ENCODE data around the gene AFG1L. TPM values are rescaled to one million over a fixed set of nuclear protein-coding genes. Genes with fewer than 3 reads are reported as not detected.

Gene AFG1L
- total RNA-seq, 2 experiments from 2014 or later = 4.0 to 7.5 TPM

DNA sequence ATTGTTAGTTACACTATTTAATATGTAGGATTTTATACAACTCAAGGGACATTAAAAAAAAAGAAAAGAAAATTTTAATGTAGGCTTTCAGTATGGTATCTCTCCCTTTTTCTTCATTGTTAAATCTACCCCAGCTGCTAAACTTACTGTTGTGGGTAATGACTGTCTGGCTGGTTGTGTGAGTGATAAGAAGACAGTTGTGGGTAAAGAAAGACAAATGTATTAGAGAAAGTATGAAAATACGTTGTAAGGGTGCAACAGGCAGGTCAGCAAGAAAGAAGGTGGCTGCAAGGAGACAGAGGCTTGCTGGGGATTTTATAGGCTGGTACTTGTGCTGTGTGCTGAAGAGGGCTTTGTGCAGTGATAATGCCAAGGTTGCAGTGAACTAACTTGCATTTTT is 174.5 kb downstream of the AFG1L start:
- POLR2A ChIA-PET = no interaction called here
- Mint-ChIP-seq H3K36me3 (ENCODE audit: low read depth) (no peaks in the 10 kb centered on the region), H3K27ac (no peak overlapping the region)

DNA sequence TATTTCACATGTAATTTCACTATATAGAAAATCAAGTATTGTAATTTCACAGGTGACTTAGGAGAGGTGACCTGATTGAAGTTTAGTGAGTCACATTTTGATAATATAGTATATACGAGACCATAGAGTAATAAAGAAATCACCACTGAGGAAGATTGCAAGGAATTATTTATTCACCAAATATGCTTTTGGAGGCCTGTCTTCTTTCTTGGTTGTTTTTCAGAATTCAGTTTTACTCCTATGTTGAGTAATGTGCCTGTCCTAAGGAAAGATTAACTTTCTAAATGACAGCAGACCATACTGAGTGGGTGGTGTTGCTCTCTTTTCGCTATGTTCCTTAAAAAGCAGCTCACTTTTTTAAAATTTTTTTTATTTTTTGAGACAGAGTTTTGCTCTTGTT is 178.3 kb downstream of the AFG1L start:
- H3K36me3 Mint-ChIP-seq (ENCODE audit: low read depth) = no peaks in the 10 kb centered on the region
- H3K27ac Mint-ChIP-seq = no peak overlapping the region
- no peak for DNase-seq
- no peak for ATAC-seq
- H3K4me1 Mint-ChIP-seq (ENCODE audit: low read depth) = no peaks in the 10 kb centered on the region
- H3K4me3 Mint-ChIP-seq = no peak overlapping the region
- peaks cover 5% of the 10 kb centered on the region for H3K27me3 Mint-ChIP-seq (ENCODE audit: low read depth)
- CTCF ChIA-PET = no interaction called here
- POLR2A ChIA-PET = no interaction called here
- H3K9me3 Mint-ChIP-seq (ENCODE audit: insufficient read depth) = no peaks in the 10 kb centered on the region

More for the DNA sequence above, 174.5 kb downstream of the AFG1L start:
- CTCF ChIA-PET = interaction anchor here (1.4 kb wide), 1 partner anchor 9 kb away, joined by 3 read pairs; no protein-coding TSS in a partner anchor
- no peak for ATAC-seq
- H3K9me3 Mint-ChIP-seq (ENCODE audit: insufficient read depth) = no peaks in the 10 kb centered on the region
- no peaks in the 10 kb centered on the region for H3K4me1 Mint-ChIP-seq (ENCODE audit: low read depth)
- H3K27me3 Mint-ChIP-seq (ENCODE audit: low read depth) = peaks cover 7% of the 10 kb centered on the region
- DNase-seq = no peak
- no peak overlapping the region for H3K4me3 Mint-ChIP-seq

DNA sequence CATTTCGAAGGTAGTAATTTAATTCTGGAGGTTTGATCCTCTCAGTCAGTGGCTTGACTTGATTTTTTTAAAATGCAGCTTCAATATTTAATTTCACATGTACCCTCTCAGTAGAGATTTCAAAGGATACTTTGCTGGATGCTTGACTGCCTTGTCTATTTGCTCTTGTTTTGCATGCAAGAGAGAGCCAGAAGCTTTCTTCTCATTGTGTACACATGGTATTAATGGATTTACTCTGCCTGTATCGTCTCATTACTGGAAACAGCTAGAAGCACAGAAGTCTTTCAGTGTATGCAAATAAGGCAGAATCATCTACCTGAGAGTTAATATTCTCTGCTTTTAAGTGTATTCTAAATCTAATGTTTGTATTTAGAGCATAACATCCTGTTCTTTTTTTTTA is 181.5 kb downstream of the AFG1L start:
- ChIA-PET POLR2A (interaction anchor here (0.5 kb wide), 1 partner anchor 63 kb away, joined by 3 read pairs; no protein-coding TSS in a partner anchor), CTCF (interaction anchor here (0.7 to 2.3 kb wide), 3 partner anchors 16 to 77 kb away, joined by 4 to 17 read pairs (median 4); no protein-coding TSS in a partner anchor)
- Mint-ChIP-seq H3K4me3 (no peak overlapping the region), H3K27ac (no peak overlapping the region), H3K4me1 (ENCODE audit: low read depth) (no peaks in the 10 kb centered on the region), H3K27me3 (ENCODE audit: low read depth) (no peaks in the 10 kb centered on the region), H3K36me3 (ENCODE audit: low read depth) (no peaks in the 10 kb centered on the region), H3K9me3 (ENCODE audit: insufficient read depth) (no peaks in the 10 kb centered on the region)
- ATAC-seq (no peak), DNase-seq (no peak)

DNA sequence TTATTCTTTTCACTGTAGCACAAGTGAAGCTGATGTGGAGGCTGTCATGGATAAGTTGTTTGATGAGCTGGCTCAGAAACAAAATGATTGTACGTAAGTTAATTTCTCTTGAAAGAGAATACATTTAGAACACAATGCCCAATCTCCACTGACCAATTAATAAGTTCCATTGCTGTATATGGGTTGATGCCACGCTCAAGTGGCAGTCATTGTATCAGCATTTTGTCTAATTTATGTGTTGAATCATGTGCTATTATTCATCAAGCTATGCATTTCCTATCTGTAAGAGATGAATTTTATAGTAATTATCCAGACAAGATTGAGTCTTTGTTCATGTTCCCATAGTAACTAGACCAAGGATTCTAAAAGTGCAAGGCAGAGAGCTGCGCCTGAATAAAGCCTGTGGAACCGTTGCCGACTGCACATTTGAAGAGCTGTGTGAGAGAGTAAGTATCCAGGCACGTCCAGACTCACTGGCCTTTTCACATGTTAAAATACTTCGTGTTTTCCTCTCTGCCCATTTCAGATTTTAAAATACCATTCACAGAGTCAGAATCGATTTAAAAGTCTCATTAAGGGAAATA is 182.1 kb downstream of the AFG1L start:
- Mint-ChIP-seq H3K9me3 (ENCODE audit: insufficient read depth) (peaks cover 5% of the 10 kb centered on the region), H3K36me3 (ENCODE audit: low read depth) (peaks cover under 1% of the 10 kb centered on the region), H3K4me1 (ENCODE audit: low read depth) (no peaks in the 10 kb centered on the region), H3K27me3 (ENCODE audit: low read depth) (no peaks in the 10 kb centered on the region), H3K27ac (no peak overlapping the region), H3K4me3 (no peak overlapping the region)
- ATAC-seq (no peak), DNase-seq (no peak)
- ChIA-PET CTCF (interaction anchor here (0.7 to 2.3 kb wide), 3 partner anchors 15 to 76 kb away, joined by 4 to 17 read pairs (median 4); no protein-coding TSS in a partner anchor), POLR2A (no interaction called here)

DNA sequence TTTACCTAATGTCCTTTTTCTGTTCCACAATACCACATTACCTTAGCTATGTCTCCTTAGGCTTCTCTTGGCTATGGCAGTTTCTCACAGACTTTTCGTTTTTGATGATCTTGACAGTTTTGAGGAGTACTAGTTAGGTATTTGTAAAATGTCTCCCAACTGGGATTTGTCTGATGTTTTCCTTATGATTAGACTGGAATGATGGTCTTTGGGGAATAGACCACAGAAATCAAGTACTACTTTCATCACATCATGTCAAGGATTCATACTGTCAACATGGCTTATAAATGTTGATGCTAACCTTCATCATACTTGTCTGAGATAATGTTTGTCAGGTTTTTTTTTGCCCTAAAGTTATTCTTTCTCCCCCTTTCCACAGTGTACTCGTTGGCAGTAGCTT is 187.7 kb downstream of the AFG1L start:
- no peak overlapping the region for H3K4me3 Mint-ChIP-seq
- peaks cover 2% of the 10 kb centered on the region for H3K36me3 Mint-ChIP-seq (ENCODE audit: low read depth)
- H3K27ac Mint-ChIP-seq = no peak overlapping the region
- H3K4me1 Mint-ChIP-seq (ENCODE audit: low read depth) = no peaks in the 10 kb centered on the region
- ChIA-PET POLR2A (no interaction called here), CTCF (interaction anchor here (1.0 kb wide), 1 partner anchor 9 kb away, joined by 3 read pairs; no protein-coding TSS in a partner anchor)
- no peaks in the 10 kb centered on the region for H3K27me3 Mint-ChIP-seq (ENCODE audit: low read depth)
- ATAC-seq (no peak), DNase-seq (no peak)
- H3K9me3 Mint-ChIP-seq (ENCODE audit: insufficient read depth) = peaks cover 10% of the 10 kb centered on the region

DNA sequence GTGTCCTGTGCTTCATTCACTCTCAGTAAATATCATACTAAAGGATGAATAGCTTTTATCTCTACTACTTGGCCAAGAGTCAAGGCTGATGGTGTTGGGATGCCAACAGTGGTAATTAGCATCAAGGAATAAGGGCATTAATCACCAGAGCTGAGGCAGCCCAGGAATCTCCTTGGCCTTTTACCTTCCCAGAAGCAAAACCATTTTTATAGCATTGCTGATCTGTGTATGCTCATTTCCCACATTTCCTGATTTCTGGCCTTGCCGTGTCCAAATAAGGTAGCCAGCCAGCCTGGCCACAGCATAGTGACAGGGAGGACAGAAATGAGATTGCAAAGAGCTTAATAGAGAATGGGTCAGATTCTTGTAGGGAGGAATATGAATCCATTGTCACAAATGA is 189.2 kb downstream of the AFG1L start:
- H3K27me3 Mint-ChIP-seq (ENCODE audit: low read depth) = no peaks in the 10 kb centered on the region
- no peak for DNase-seq
- no peaks in the 10 kb centered on the region for H3K4me1 Mint-ChIP-seq (ENCODE audit: low read depth)
- peaks cover 10% of the 10 kb centered on the region for H3K9me3 Mint-ChIP-seq (ENCODE audit: insufficient read depth)
- ChIA-PET CTCF (no interaction called here), POLR2A (no interaction called here)
- no peak for ATAC-seq
- peaks cover 2% of the 10 kb centered on the region for H3K36me3 Mint-ChIP-seq (ENCODE audit: low read depth)
- H3K27ac Mint-ChIP-seq = no peak overlapping the region
- no peak overlapping the region for H3K4me3 Mint-ChIP-seq

DNA sequence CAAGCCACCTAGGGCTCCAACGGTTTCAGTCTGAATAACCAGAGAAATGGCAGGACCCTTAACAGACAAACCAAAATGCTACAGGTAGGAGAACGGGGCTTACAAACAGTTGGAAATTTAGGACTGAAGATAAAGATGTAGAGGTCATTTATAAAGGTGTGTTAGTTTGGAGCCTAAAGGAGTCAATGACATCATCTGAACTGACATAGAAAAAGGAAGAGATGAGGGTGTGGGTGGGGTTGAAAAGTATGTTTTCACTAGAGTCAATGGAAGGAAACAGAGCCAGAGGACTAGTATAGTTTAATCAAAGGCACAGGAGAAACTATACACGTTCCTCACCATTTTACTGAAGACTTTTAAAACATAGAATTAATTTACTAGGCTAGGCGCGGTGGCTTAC is 194.8 kb downstream of the AFG1L start:
- Mint-ChIP-seq H3K36me3 (ENCODE audit: low read depth) (no peaks in the 10 kb centered on the region), H3K27me3 (ENCODE audit: low read depth) (peaks cover 3% of the 10 kb centered on the region), H3K27ac (no peak overlapping the region), H3K9me3 (ENCODE audit: insufficient read depth) (no peaks in the 10 kb centered on the region), H3K4me1 (ENCODE audit: low read depth) (no peaks in the 10 kb centered on the region), H3K4me3 (no peak overlapping the region)
- DNase-seq = no peak
- CTCF ChIA-PET = interaction anchor here (1.5 kb wide), 1 partner anchor 377 kb away, joined by 6 read pairs; no protein-coding TSS in a partner anchor
- ATAC-seq = no peak
- POLR2A ChIA-PET = no interaction called here

DNA sequence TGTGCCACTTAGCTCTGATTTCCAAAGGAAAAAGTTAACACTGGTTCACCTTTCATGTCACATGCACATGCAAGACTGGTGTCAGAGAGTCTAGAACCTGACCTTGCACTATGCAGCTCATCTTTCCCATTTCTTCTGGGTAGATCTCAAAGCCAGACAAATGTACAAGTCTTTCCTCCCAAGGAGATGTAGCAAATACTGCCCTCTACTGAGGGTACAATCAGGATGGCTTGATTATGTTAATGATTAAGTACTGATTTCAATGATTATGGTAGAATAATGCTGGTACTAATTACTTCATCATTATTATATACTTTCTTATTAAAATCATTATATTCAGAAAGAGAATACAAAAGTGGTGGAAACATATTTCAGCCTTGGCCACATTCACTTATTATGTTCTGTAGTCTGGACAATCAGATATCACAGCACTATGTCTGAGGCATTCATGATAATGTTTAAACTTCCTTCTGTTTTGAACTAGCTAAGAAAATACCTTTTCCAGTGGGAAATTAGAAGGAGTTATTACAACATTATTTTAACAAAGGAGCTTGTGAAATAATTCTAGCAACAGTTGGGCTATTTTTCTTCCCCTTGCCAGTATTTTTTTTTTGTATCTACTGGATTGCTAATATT is 197.4 kb downstream of the AFG1L start:
- no peak for ATAC-seq
- ChIA-PET POLR2A (no interaction called here), CTCF (interaction anchor here (0.6 to 4.2 kb wide), 53 partner anchors 10 to 853 kb away, joined by 3 to 68 read pairs (median 4); partner anchors contain the start of genes OSTM1 and SNX3)
- Mint-ChIP-seq H3K27me3 (ENCODE audit: low read depth) (peaks cover 4% of the 10 kb centered on the region), H3K4me1 (ENCODE audit: low read depth) (no peaks in the 10 kb centered on the region), H3K9me3 (ENCODE audit: insufficient read depth) (no peaks in the 10 kb centered on the region), H3K4me3 (no peak overlapping the region), H3K27ac (no peak overlapping the region), H3K36me3 (ENCODE audit: low read depth) (no peaks in the 10 kb centered on the region)
- no peak for DNase-seq

DNA sequence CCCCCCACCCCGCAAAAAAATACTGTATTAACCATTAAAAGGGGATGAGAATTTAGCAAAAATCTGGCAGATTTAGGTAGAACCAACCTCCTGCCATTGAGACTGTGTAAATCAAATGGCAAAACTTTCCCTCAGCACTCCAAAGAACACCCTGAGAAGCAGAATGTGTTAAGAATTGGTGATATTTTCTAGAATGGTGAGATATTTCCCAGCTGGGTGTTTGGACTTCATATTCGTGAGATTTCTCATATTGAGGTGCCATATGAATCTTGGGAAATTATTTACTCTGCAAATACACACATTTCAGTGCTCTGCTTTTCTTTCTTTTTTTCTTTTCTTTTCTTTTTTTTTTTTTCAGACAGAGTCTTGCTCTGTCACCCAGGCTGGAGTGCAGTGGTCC is 199.6 kb downstream of the AFG1L start:
- Mint-ChIP-seq H3K27ac (no peak overlapping the region), H3K9me3 (ENCODE audit: insufficient read depth) (no peaks in the 10 kb centered on the region), H3K4me1 (ENCODE audit: low read depth) (no peaks in the 10 kb centered on the region), H3K4me3 (no peak overlapping the region), H3K36me3 (ENCODE audit: low read depth) (no peaks in the 10 kb centered on the region), H3K27me3 (ENCODE audit: low read depth) (peaks cover 6% of the 10 kb centered on the region)
- ATAC-seq (no peak), DNase-seq (no peak)
- CTCF ChIA-PET = interaction anchor here (1.1 to 4.2 kb wide), 4 partner anchors 15 to 381 kb away, joined by 3 to 68 read pairs (median 4); partner anchors contain the start of gene SNX3
- POLR2A ChIA-PET = no interaction called here

DNA sequence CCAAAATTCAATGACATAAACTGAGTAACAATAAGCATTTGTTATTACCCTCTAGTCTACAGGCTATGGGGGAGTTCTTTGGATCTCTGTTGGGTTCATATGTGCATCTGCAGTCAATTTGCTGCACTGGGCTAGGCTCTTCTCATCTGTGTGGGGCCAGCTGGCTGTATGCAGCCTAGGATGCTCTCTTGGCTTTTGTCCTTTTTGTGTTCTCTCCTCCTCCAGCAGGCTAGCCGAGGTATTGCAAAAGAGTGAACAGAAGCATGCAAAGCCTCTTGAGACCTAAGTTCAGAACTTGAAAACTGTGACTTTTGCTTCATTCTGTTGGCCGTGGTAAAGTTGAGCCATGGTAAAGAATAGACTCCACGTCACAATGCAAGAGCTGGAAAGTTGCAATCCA is 203.0 kb downstream of the AFG1L start:
- ATAC-seq (no peak), DNase-seq (peak; percentile 37)
- Mint-ChIP-seq H3K9me3 (ENCODE audit: insufficient read depth) (no peaks in the 10 kb centered on the region), H3K4me3 (no peak overlapping the region), H3K4me1 (ENCODE audit: low read depth) (no peaks in the 10 kb centered on the region), H3K27me3 (ENCODE audit: low read depth) (peaks cover 3% of the 10 kb centered on the region), H3K27ac (no peak overlapping the region), H3K36me3 (ENCODE audit: low read depth) (no peaks in the 10 kb centered on the region)
- ChIA-PET CTCF (interaction anchor here (1.1 to 1.8 kb wide), 3 partner anchors 10 to 384 kb away, joined by 3 to 5 read pairs (median 4); no protein-coding TSS in a partner anchor), POLR2A (no interaction called here)

DNA sequence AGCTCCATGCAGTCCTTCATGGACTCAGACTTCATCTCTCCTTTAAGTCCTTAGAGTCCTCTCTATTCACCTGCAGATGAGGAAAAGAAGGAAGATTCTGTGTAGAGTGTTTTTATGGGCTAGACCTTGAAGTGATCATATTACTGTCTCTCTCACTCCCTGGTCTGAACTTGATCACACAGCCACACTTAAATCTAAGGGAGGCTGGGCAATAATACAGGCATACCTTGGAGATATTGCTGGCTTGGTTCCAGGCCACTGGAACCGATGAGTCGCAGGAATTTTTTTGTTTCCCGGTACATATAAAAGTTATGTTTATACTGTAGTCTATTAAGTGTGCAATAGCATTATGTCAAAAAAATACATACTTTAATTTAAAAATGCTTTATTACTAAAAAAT is 206.7 kb downstream of the AFG1L start:
- CTCF ChIA-PET = no interaction called here

DNA sequence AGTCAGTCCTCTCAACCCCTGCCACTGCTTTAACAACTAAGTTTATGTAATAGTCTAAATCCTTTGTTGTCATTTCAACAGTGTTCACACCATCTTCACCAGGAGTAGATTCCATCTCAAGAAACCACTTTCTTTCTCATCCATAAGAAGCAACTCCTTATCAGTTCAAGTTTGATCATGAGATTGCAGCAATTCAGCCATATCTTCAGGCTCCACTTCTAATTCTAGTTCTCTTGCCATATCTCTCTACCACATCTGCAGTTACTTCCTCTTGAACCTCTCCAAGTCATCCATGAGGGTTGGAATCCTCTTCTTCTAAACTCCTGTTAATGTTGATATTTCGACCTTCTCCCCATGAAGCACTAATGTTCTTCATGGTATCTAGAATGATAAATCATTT is 208.0 kb downstream of the AFG1L start:
- DNase-seq (no peak), ATAC-seq (no peak)
- Mint-ChIP-seq H3K4me3 (no peak overlapping the region), H3K4me1 (ENCODE audit: low read depth) (peaks cover 3% of the 10 kb centered on the region), H3K36me3 (ENCODE audit: low read depth) (no peaks in the 10 kb centered on the region), H3K27ac (no peak overlapping the region), H3K9me3 (ENCODE audit: insufficient read depth) (no peaks in the 10 kb centered on the region), H3K27me3 (ENCODE audit: low read depth) (peaks cover under 1% of the 10 kb centered on the region)
- ChIA-PET POLR2A (no interaction called here), CTCF (no interaction called here)

More for the DNA sequence above, 206.7 kb downstream of the AFG1L start:
- ATAC-seq (no peak), DNase-seq (no peak)
- H3K4me3 Mint-ChIP-seq = no peak overlapping the region
- H3K27ac Mint-ChIP-seq = no peak overlapping the region
- no peaks in the 10 kb centered on the region for H3K9me3 Mint-ChIP-seq (ENCODE audit: insufficient read depth)
- H3K27me3 Mint-ChIP-seq (ENCODE audit: low read depth) = peaks cover 2% of the 10 kb centered on the region
- H3K36me3 Mint-ChIP-seq (ENCODE audit: low read depth) = no peaks in the 10 kb centered on the region
- POLR2A ChIA-PET = no interaction called here
- peaks cover 3% of the 10 kb centered on the region for H3K4me1 Mint-ChIP-seq (ENCODE audit: low read depth)
